Fibroblast of lung (primary cell): Measurements from ENCODE around the gene CC2D1A.

Experiments used
- CTCF ChIP-seq, 2 donors: IDR thresholded peaks in 1 of 2; conservative IDR thresholded peaks in 1 of 2; 1 replicate in 1 of 2; 2 replicates in 1 of 2; pipeline ENCODE4 v1.5.1; 2011 to 2012; ENCODE audit warnings: low read length in 2 of 2, control low read depth in 1 of 2, inconsistent platforms in 1 of 2, low read depth in 1 of 2, mild to moderate bottlenecking in 1 of 2
- EZH2 ChIP-seq: IDR thresholded peaks from 2 replicates; pipeline ENCODE4 v1.5.1; 2012; ENCODE audit warnings: low read length, control low read depth, mild to moderate bottlenecking; ENCODE audit errors: missing control alignments

DNA sequence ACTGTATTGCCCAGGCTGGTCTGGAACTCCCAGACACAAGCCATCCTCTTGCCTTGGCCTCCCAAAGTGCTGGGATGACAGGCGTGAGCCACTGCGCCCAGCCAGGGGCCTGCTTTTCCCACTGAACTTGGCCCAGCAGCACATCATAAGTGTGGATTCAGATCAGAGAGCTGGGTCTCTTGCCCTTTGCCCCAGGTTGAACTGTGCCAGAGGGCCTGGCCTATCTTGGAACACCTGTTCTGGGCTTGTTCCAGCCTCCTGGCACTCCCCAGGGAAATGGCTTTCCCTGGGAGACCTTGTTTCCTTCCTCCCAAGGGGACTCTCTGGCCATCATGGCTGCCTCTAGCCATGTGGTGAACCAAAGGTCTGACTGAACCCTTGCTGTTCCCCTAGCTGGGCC, 3.4 kb downstream of the CC2D1A start:
- no peak for TF ChIP-seq CTCF (conservative IDR thresholded peaks at IDR 0.05 in 1 of 2, IDR thresholded peaks at IDR 0.05 in 1 of 2; ENCODE audit: low read depth in 1 of 2, low read length in 2 of 2)
- no peak for TF ChIP-seq EZH2
